ENCODE measurements around the gene SCG5.

Gene SCG5

DNA sequence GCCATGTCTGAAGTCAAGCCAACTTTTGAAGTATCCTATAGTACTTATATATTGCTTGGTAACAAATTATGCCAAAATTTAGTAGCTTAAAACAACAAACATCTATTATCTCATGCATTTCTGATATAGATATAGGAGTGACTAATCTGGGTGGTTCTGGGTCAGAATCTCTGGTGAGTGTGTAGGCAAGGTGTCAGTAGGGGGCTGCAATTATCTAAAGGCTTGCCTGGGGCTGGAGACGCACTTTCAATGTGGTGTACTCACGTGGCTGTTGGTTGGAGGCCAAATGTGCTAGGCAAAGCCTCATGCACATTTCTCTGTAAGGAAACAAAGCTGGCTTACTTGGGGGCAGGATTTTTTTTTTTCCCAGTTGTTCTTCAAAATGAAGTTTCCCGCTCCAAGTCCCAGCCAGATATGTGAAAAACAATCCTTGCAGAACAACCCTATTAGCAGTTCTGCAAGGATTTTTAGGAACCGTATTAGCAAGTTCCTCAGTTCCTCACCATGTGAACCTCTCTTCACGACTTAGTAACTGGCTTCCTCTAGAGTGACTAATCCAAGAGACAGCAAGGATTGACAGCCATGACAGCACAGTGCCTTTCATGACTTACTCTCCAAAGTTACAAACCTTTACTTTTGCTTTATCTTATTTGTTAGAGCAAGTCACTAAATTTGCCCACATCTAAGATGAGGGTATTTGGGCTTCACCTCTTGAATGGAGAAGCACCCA is 102.1 kb downstream of the SCG5 start:
- TF ChIP-seq, protein P1, sequence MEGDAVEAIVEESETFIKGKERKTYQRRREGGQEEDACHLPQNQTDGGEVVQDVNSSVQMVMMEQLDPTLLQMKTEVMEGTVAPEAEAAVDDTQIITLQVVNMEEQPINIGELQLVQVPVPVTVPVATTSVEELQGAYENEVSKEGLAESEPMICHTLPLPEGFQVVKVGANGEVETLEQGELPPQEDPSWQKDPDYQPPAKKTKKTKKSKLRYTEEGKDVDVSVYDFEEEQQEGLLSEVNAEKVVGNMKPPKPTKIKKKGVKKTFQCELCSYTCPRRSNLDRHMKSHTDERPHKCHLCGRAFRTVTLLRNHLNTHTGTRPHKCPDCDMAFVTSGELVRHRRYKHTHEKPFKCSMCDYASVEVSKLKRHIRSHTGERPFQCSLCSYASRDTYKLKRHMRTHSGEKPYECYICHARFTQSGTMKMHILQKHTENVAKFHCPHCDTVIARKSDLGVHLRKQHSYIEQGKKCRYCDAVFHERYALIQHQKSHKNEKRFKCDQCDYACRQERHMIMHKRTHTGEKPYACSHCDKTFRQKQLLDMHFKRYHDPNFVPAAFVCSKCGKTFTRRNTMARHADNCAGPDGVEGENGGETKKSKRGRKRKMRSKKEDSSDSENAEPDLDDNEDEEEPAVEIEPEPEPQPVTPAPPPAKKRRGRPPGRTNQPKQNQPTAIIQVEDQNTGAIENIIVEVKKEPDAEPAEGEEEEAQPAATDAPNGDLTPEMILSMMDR (conservative IDR thresholded peaks at IDR 0.05; ENCODE audit: control insufficient read depth, insufficient read depth, low read depth, low read length), result no peak
- DNase-seq (ENCODE audit: low read depth), result no peak
- no peak overlapping the region for H3K4me3 ChIP-seq (ENCODE audit: control insufficient read depth, low read depth, low read length)

DNA sequence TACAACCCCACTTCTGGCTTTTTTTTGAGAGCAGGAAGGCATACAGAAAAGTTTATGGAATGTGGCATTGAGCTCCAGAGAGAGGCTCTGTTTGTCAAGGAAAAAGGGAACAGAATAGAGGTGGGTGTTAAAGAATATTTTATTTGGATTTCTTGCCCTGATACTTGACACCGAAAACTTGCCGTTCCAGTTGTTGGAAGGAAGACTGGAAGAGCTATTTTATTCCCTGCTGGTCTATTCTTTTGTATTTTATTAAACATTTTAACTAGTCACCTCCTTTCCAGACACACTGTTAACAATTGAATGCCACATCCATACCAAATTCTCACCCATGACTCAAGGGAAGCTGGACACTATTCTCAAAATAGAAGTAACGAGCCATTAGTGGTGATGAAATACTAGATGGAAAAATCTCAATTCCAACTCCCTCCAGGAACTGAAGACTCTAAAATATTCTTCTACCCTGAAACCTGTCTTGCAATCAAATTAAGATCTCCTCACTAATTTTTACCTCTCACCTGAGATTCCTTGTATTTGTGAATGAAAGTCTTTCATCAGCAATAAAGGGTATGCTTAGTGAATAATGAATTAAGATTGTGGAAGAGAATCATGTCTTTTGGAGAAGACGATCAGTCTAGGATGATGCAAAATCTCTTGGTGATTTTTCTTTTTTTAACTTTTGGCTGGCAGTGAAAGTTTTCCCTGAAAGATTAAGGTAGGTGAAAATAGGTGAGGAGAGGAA is 104.8 kb downstream of the SCG5 start:
- H3K4me3 ChIP-seq (ENCODE audit: control insufficient read depth, low read depth, low read length), result no peak overlapping the region
- TF ChIP-seq, protein P1 (conservative IDR thresholded peaks at IDR 0.05; ENCODE audit: control insufficient read depth, insufficient read depth, low read depth, low read length), result no peak
- no peak for DNase-seq (ENCODE audit: low read depth)

Data from fibroblast of mammary gland (primary cell).